ENCODE measurements around the gene PRMT3. TPM values are rescaled to one million over a fixed set of nuclear protein-coding genes. Genes with fewer than 3 reads are reported as not detected.
"Not testable (repeated sequence)": the region's sequence is repeated elsewhere in the genome, so short reads cannot be mapped to it uniquely, and the experiment has no call there.

PRMT3 gene
- total RNA-seq, 4 donors from 2014 or later = 15.2 to 38.1 (median 23.0) TPM

- no peak overlapping the region for H3K27ac ChIP-seq
- 82 to 96% methylated on average over 1 of the region's 1 CpG for WGBS, 2 donors
- no peaks in the 10 kb centered on the region for H3K9me3 ChIP-seq
- H3K4me3 ChIP-seq = no peak overlapping the region
- no peaks in the 10 kb centered on the region for H3K27me3 ChIP-seq
- intact Hi-C loops (cut with DNase I) = no loop called here
- no peaks in the 10 kb centered on the region for H3K4me1 ChIP-seq
- DNase-seq = no peak
- TF ChIP-seq POLR2A (IDR thresholded peaks at IDR 0.05) (no peak), CTCF (IDR thresholded peaks at IDR 0.05) (no peak)
- peaks cover 0 to 25% (median 0%) of the 10 kb centered on the region in 3 donors for H3K36me3 ChIP-seq
Observed at GRCh38 chr11:20458905-20459632, 71.6 kb downstream of the PRMT3 start.

GRCh38 chr11:20459865-20460264 lies 72.3 kb downstream of the PRMT3 start:
- peaks cover 0 to 21% (median 0%) of the 10 kb centered on the region in 3 donors for H3K36me3 ChIP-seq
- no peaks in the 10 kb centered on the region for H3K27me3 ChIP-seq
- WGBS, 2 donors = 70 to 79% methylated on average over 5 of the region's 5 CpGs
- H3K9me3 ChIP-seq = no peaks in the 10 kb centered on the region
- intact Hi-C loops (cut with DNase I) = no loop called here
- no peak for DNase-seq
- no peak overlapping the region for H3K4me3 ChIP-seq
- TF ChIP-seq CTCF (IDR thresholded peaks at IDR 0.05) (no peak), POLR2A (IDR thresholded peaks at IDR 0.05) (no peak)
- no peaks in the 10 kb centered on the region for H3K4me1 ChIP-seq
- no peak overlapping the region for H3K27ac ChIP-seq

- H3K9me3 ChIP-seq = no peaks in the 10 kb centered on the region
- 89 to 93% methylated on average over 2 of the region's 2 CpGs for WGBS, 2 donors
- H3K27ac ChIP-seq = no peak overlapping the region
- peaks cover 0 to 30% (median 0%) of the 10 kb centered on the region in 3 donors for H3K36me3 ChIP-seq
- H3K27me3 ChIP-seq = no peaks in the 10 kb centered on the region
- TF ChIP-seq CTCF (IDR thresholded peaks at IDR 0.05) (no peak), POLR2A (IDR thresholded peaks at IDR 0.05) (no peak)
- no peak for DNase-seq
- intact Hi-C loops (cut with DNase I) = no loop called here
- H3K4me1 ChIP-seq = no peaks in the 10 kb centered on the region
- H3K4me3 ChIP-seq = no peak overlapping the region
Observed at GRCh38 chr11:20464518-20464917, 77.0 kb downstream of the PRMT3 start.

GRCh38 chr11:20467487-20468185 lies 80.1 kb downstream of the PRMT3 start:
- WGBS, 2 donors = 83 to 85% methylated on average over 6 of the region's 6 CpGs
- H3K4me1 ChIP-seq = no peaks in the 10 kb centered on the region
- DNase-seq = no peak
- peaks cover 0 to 32% (median 0%) of the 10 kb centered on the region in 3 donors for H3K36me3 ChIP-seq
- TF ChIP-seq POLR2A (IDR thresholded peaks at IDR 0.05) (no peak), CTCF (IDR thresholded peaks at IDR 0.05) (no peak)
- no peaks in the 10 kb centered on the region for H3K9me3 ChIP-seq
- H3K27me3 ChIP-seq = no peaks in the 10 kb centered on the region
- H3K4me3 ChIP-seq = no peak overlapping the region
- H3K27ac ChIP-seq = no peak overlapping the region
- intact Hi-C loops (cut with DNase I) = no loop called here

- Histone ChIP-seq H3K27ac (no peak overlapping the region), H3K4me1 (peaks cover 0 to 15% (median 10%) of the 10 kb centered on the region in 3 donors), H3K27me3 (no peaks in the 10 kb centered on the region), H3K9me3 (no peaks in the 10 kb centered on the region), H3K4me3 (no peak overlapping the region), H3K36me3 (peaks cover 0 to 20% (median 0%) of the 10 kb centered on the region in 3 donors)
- TF ChIP-seq CTCF (IDR thresholded peaks at IDR 0.05) = no peak
- TF ChIP-seq POLR2A (IDR thresholded peaks at IDR 0.05) = no peak
- 93 to 94% methylated on average over 4 of the region's 4 CpGs for WGBS, 2 donors
- intact Hi-C loops (cut with DNase I) = no loop called here
- no peak for DNase-seq
Observed at GRCh38 chr11:20470348-20470747, 82.8 kb downstream of the PRMT3 start.

GRCh38 chr11:20471929-20472328 lies 84.4 kb downstream of the PRMT3 start:
- intact Hi-C loops (cut with DNase I); DNase-seq: not testable (repeated sequence)
- H3K36me3 ChIP-seq = peaks cover 0 to 20% (median 0%) of the 10 kb centered on the region in 3 donors

More at GRCh38 chr11:20471929-20472328, 84.4 kb downstream of the PRMT3 start:
- H3K27ac ChIP-seq, H3K27me3 ChIP-seq, H3K4me3 ChIP-seq, H3K9me3 ChIP-seq: not testable (repeated sequence)
- peaks cover 0 to 21% (median 10%) of the 10 kb centered on the region in 3 donors for H3K4me1 ChIP-seq

Measured in esophagus squamous epithelium (tissue), 5 donors.